CD4-positive, alpha-beta T cell (primary cell): Measurements from ENCODE around the gene C9. TPM values are rescaled to one million over a fixed set of nuclear protein-coding genes. Genes with fewer than 3 reads are reported as not detected.

Experiments
- ATAC-seq: fragments of 200-7000 bp; cut with Tn5 transposase; one replicate; pipeline ENCODE4 v1.10.0; 2022; ENCODE audit warnings: mild to moderate bottlenecking; ENCODE audit not compliant: poor library complexity
- CTCF ChIA-PET: fragments of 350-600 bp; sonication (Branson Sonifier 250); formaldehyde crosslinking; loops from one replicate; lab custom pipeline; 2021; ENCODE audit warnings: antibody characterized with exemption, inconsistent platforms; lab: Charles Lee
- POLR2A ChIA-PET: fragments of 350-600 bp; sonication (Branson Sonifier 250); formaldehyde crosslinking; loops from one replicate; lab custom pipeline; 2021; ENCODE audit warnings: antibody characterized with exemption, inconsistent platforms; lab: Charles Lee
- DNase-seq, 14 experiments: peaks; one replicate each; pipeline ENCODE4 v3.0.0-alpha.2; 2013 to 2020; ENCODE audit warnings: mixed read lengths in 2 of 14
- H3K27ac ChIP-seq, 2 donors: one replicate each; pipeline versions ENCODE4 v1.5.1 to v1.7.0; 2013; ENCODE audit warnings: low read length in 2 of 2, low read depth in 1 of 2, mild to moderate bottlenecking in 1 of 2
- H3K27me3 ChIP-seq, 2 experiments: 1 replicate in 1 of 2; 2 replicates in 1 of 2; pipeline versions ENCODE4 v1.6.1 to v1.7.0; 2013; ENCODE audit warnings: low read length in 2 of 2, control low read depth in 1 of 2, mild to moderate bottlenecking in 1 of 2, moderate library complexity in 1 of 2; ENCODE audit not compliant: insufficient read depth in 2 of 2, control insufficient read depth in 1 of 2
- H3K36me3 ChIP-seq: one replicate; pipeline ENCODE4 v1.6.1; 2013; ENCODE audit warnings: low read length, control low read depth; ENCODE audit not compliant: insufficient read depth
- H3K4me1 ChIP-seq: one replicate; pipeline ENCODE4 v1.6.1; 2013; ENCODE audit warnings: low read length, control low read depth; ENCODE audit not compliant: insufficient read depth
- H3K4me3 ChIP-seq: one replicate; pipeline ENCODE4 v1.5.1; 2013; ENCODE audit warnings: mild to moderate bottlenecking, low read length, moderate library complexity
- H3K9me3 ChIP-seq, 2 experiments: 1 replicate in 1 of 2; 2 replicates in 1 of 2; pipeline versions ENCODE4 v1.6.1 to v1.7.0; 2013; ENCODE audit warnings: low read length in 2 of 2, mild to moderate bottlenecking in 2 of 2, control low read depth in 1 of 2, moderate library complexity in 1 of 2; ENCODE audit not compliant: control insufficient read depth in 1 of 2, insufficient read depth in 1 of 2
- H3K27ac Mint-ChIP-seq: one replicate; pipeline ENCODE4 v1.8.0; 2020; ENCODE audit warnings: mixed read lengths
- H3K27me3 Mint-ChIP-seq: one replicate; pipeline ENCODE4 v1.8.0; 2021; ENCODE audit warnings: mixed read lengths
- H3K36me3 Mint-ChIP-seq: one replicate; pipeline ENCODE4 v1.8.0; 2021; ENCODE audit warnings: low read depth, mixed read lengths
- H3K4me1 Mint-ChIP-seq: one replicate; pipeline ENCODE4 v1.8.0; 2021; ENCODE audit warnings: low read depth, mixed read lengths
- H3K4me3 Mint-ChIP-seq: one replicate; pipeline ENCODE4 v1.8.0; 2020; ENCODE audit warnings: mild to moderate bottlenecking, mixed read lengths
- H3K9me3 Mint-ChIP-seq: one replicate; pipeline ENCODE4 v1.8.0; 2020; ENCODE audit warnings: mixed read lengths
- CTCF ChIP-seq: fragments of 200-600 bp; IDR thresholded peaks from one replicate; pipeline ENCODE4 v1.8.0; 2022; ENCODE audit warnings: antibody characterized with exemption, mild to moderate bottlenecking
- intact Hi-C, 2 experiments: fragments of 100-400 bp; cut with DNase I in 1 of 2; cut with micrococcal nuclease in 1 of 2; formaldehyde crosslinking; loops; one replicate each; pipeline versions ENCODE4 v1.15.1 to v1.9.0; 2023 to 2025; cut with DNase I, micrococcal nuclease
- total RNA-seq, 174 experiments: library from RNA in 2 of 174; stranded (reverse) in 2 of 174; gene quantifications; one replicate each; pipeline ENCODE4 v1.2.3 and lab custom pipeline; 2021 to 2026

The C9 gene
- total RNA-seq, 2 experiments from 2014 or later: not detected

GRCh38 chr5:39253196-39253595 is 111.1 kb downstream of the C9 start:
- Mint-ChIP-seq H3K36me3 (no peaks in the 10 kb centered on the region), H3K4me3 (no peak overlapping the region), H3K9me3 (no peaks in the 10 kb centered on the region), H3K27ac (no peak overlapping the region), H3K4me1 (no peaks in the 10 kb centered on the region), H3K27me3 (no peaks in the 10 kb centered on the region)
- intact Hi-C loops: no loop called here
- H3K27ac ChIP-seq: no peak overlapping the region
- ChIA-PET POLR2A (no interaction called here), CTCF (interaction anchor here (1.3 kb wide), 1 partner anchor 35 kb away, joined by 3 read pairs; no protein-coding TSS in a partner anchor)
- H3K4me1 ChIP-seq: no peaks in the 10 kb centered on the region
- ATAC-seq: no peak
- H3K9me3 ChIP-seq: no peaks in the 10 kb centered on the region
- H3K36me3 ChIP-seq: no peaks in the 10 kb centered on the region
- DNase-seq: no peak
- H3K27me3 ChIP-seq: no peaks in the 10 kb centered on the region
- H3K4me3 ChIP-seq: no peak overlapping the region
- no peak for TF ChIP-seq CTCF

- no peak for TF ChIP-seq CTCF
- Mint-ChIP-seq H3K36me3 (no peaks in the 10 kb centered on the region), H3K9me3 (no peaks in the 10 kb centered on the region), H3K27me3 (no peaks in the 10 kb centered on the region), H3K27ac (no peak overlapping the region), H3K4me3 (no peak overlapping the region), H3K4me1 (no peaks in the 10 kb centered on the region)
- intact Hi-C loops: no loop called here
- no peak overlapping the region for H3K4me3 ChIP-seq
- no peaks in the 10 kb centered on the region for H3K4me1 ChIP-seq
- ATAC-seq: no peak
- H3K27me3 ChIP-seq: no peaks in the 10 kb centered on the region
- no peak overlapping the region for H3K27ac ChIP-seq
- ChIA-PET CTCF (interaction anchor here (1.3 kb wide), 1 partner anchor 32 kb away, joined by 3 read pairs; no protein-coding TSS in a partner anchor), POLR2A (no interaction called here)
- no peak for DNase-seq
- no peaks in the 10 kb centered on the region for H3K36me3 ChIP-seq
- no peaks in the 10 kb centered on the region for H3K9me3 ChIP-seq
These were observed 114.6 kb downstream of the C9 start for GRCh38 chr5:39249564-39250274.

- H3K27ac Mint-ChIP-seq: no peak overlapping the region
- Histone ChIP-seq H3K9me3 (no peaks in the 10 kb centered on the region), H3K27ac (no peak overlapping the region), H3K4me3 (no peak overlapping the region), H3K27me3 (no peaks in the 10 kb centered on the region), H3K36me3 (no peaks in the 10 kb centered on the region), H3K4me1 (no peaks in the 10 kb centered on the region)
- H3K36me3 Mint-ChIP-seq: no peaks in the 10 kb centered on the region
- H3K27me3 Mint-ChIP-seq: no peaks in the 10 kb centered on the region
- no peaks in the 10 kb centered on the region for H3K4me1 Mint-ChIP-seq
- CTCF ChIA-PET: interaction anchor here (1.3 kb wide), 1 partner anchor 32 kb away, joined by 3 read pairs; no protein-coding TSS in a partner anchor
- no peak overlapping the region for H3K4me3 Mint-ChIP-seq
- intact Hi-C loops: no loop called here
- H3K9me3 Mint-ChIP-seq: no peaks in the 10 kb centered on the region
- ATAC-seq (no peak), DNase-seq (no peak)
- no peak for TF ChIP-seq CTCF
- POLR2A ChIA-PET: interaction anchor here (1.1 kb wide), 1 partner anchor 17 kb away, joined by 3 read pairs; no protein-coding TSS in a partner anchor
These were observed 115.2 kb downstream of the C9 start for GRCh38 chr5:39249069-39249468.
